Suppressor macrophage treated with lipopolysaccharide for 1 hour (primary cell): Measurements from ENCODE around the gene MYOF.

Experiments used
- DNase-seq, 3 donors: peaks; one replicate each; pipeline ENCODE4 v3.0.0-alpha.2; 2020 to 2022

MYOF gene

GRCh38 chr10:93482145-93482834, at the start of gene MYOF:
MYOF (minus strand) TSS chr10:93482334; CDS start chr10:93482194, 140 bp downstream.
- DNase-seq, result peak; percentile 86 to 92 (median 88)

GRCh38 chr10:93518531-93518930, 36.4 kb upstream of the MYOF start:
- DNase-seq, result no peak

GRCh38 chr10:93516006-93516380, 33.9 kb upstream of the MYOF start:
- DNase-seq, result peak; percentile 40 to 76 (median 71)

GRCh38 chr10:93515071-93516005, 33.2 kb upstream of the MYOF start:
- DNase-seq, result peak; percentile 61 to 87 (median 84)

GRCh38 chr10:93514521-93514920, 32.4 kb upstream of the MYOF start:
- DNase-seq, result peak; percentile 8 to 74 (median 68)

- no peak for DNase-seq
Measured at GRCh38 chr10:93513091-93513490, 31.0 kb upstream of the MYOF start.

- DNase-seq, result peak in 2 of 3 donors; percentile 20 to 26
Measured at GRCh38 chr10:93512565-93512964, 30.4 kb upstream of the MYOF start.

GRCh38 chr10:93509816-93510215, 27.7 kb upstream of the MYOF start:
- no peak for DNase-seq

- no peak for DNase-seq
Measured at GRCh38 chr10:93505075-93505474, 22.9 kb upstream of the MYOF start.

GRCh38 chr10:93503075-93503474, 20.9 kb upstream of the MYOF start:
- no peak for DNase-seq

- no peak for DNase-seq
Measured at GRCh38 chr10:93501650-93502049, 19.5 kb upstream of the MYOF start.

- DNase-seq, result no peak
Measured at GRCh38 chr10:93498166-93498565, 16.0 kb upstream of the MYOF start.

GRCh38 chr10:93496322-93497041, 14.3 kb upstream of the MYOF start, which contains the start of gene CEP55:
CEP55 (plus strand) TSS chr10:93496612; CDS start chr10:93500052, 3,440 bp downstream.
- DNase-seq, result peak; percentile 95 to 98 (median 98)

GRCh38 chr10:93495654-93496321, 13.7 kb upstream of the MYOF start:
- DNase-seq, result peak in 1 of 3 donors; percentile 19

- no peak for DNase-seq
Measured at GRCh38 chr10:93494494-93494893, 12.4 kb upstream of the MYOF start.

- no peak for DNase-seq
Measured at GRCh38 chr10:93493162-93493561, 11.0 kb upstream of the MYOF start.

GRCh38 chr10:93491602-93492121, 9.5 kb upstream of the MYOF start:
- no peak for DNase-seq

- no peak for DNase-seq
Measured at GRCh38 chr10:93488956-93489528, 6.9 kb upstream of the MYOF start.

GRCh38 chr10:93485690-93486089, 3.6 kb upstream of the MYOF start:
- no peak for DNase-seq

- DNase-seq, result peak in 2 of 3 donors; percentile 14 to 31
Measured at GRCh38 chr10:93481637-93482144, 443 bp downstream of the MYOF start.

GRCh38 chr10:93478873-93479272, 3.3 kb downstream of the MYOF start:
- no peak for DNase-seq

GRCh38 chr10:93476756-93477155, 5.4 kb downstream of the MYOF start:
- DNase-seq, result no peak
